ENCODE data around the gene TFF2. TPM values are rescaled to one million over a fixed set of nuclear protein-coding genes. Genes with fewer than 3 reads are reported as not detected.

TFF2 gene
- total RNA-seq, 3 donors from 2014 or later (not counting 1 experiment from before 2014, with no cell fraction given), result not detected

- Histone ChIP-seq H3K4me3 (ENCODE audit: low read length) (no peak overlapping the region), H3K4me1 (ENCODE audit: control insufficient read depth, insufficient read depth, low read length) (peaks cover 12% of the 10 kb centered on the region), H3K27me3 (ENCODE audit: control insufficient read depth, insufficient read depth, low read length) (no peaks in the 10 kb centered on the region), H3K27ac (ENCODE audit: low read length) (no peak overlapping the region), H3K9me3 (ENCODE audit: control insufficient read depth, insufficient read depth, low read length) (peaks cover 17% of the 10 kb centered on the region), H3K36me3 (ENCODE audit: control insufficient read depth, insufficient read depth, low read length) (no peaks in the 10 kb centered on the region)
- Mint-ChIP-seq H3K27me3 (ENCODE audit: low read depth in 2 of 2) (peaks cover 41 to 53% of the 10 kb centered on the region in 2 donors), H3K9me3 (peaks cover 2 to 7% of the 10 kb centered on the region in 2 donors), H3K4me1 (peaks cover 8 to 24% of the 10 kb centered on the region in 2 donors), H3K36me3 (peaks cover 11% of the 10 kb centered on the region), H3K4me3 (no peak overlapping the region), H3K27ac (no peak overlapping the region)
- no peak for ATAC-seq
- 98% methylated on average over 11 of the region's 11 CpGs for WGBS (ENCODE audit: insufficient coverage)
- no peak for TF ChIP-seq CTCF (IDR thresholded peaks at IDR 0.05)
- no peak for DNase-seq
- intact Hi-C loops (cut with micrococcal nuclease), result no loop called here
These were observed 35.3 kb upstream of the TFF2 start for GRCh38 chr21:42386034-42386591.

GRCh38 chr21:42385619-42386018 is 34.8 kb upstream of the TFF2 start:
- intact Hi-C loops (cut with micrococcal nuclease), result no loop called here
- H3K4me3 ChIP-seq (ENCODE audit: low read length), result no peak overlapping the region
- ATAC-seq (no peak), DNase-seq (no peak)
- Mint-ChIP-seq H3K4me3 (no peak overlapping the region), H3K36me3 (peaks cover 11% of the 10 kb centered on the region), H3K4me1 (peaks cover 8 to 24% of the 10 kb centered on the region in 2 donors), H3K9me3 (peaks cover 2 to 7% of the 10 kb centered on the region in 2 donors), H3K27ac (no peak overlapping the region), H3K27me3 (ENCODE audit: low read depth in 2 of 2) (peaks cover 37 to 50% of the 10 kb centered on the region in 2 donors)
- no peaks in the 10 kb centered on the region for H3K36me3 ChIP-seq (ENCODE audit: control insufficient read depth, insufficient read depth, low read length)
- no peak overlapping the region for H3K27ac ChIP-seq (ENCODE audit: low read length)
- H3K9me3 ChIP-seq (ENCODE audit: control insufficient read depth, insufficient read depth, low read length), result peaks cover 18% of the 10 kb centered on the region
- WGBS (ENCODE audit: insufficient coverage), result 96% methylated on average over 5 of the region's 5 CpGs
- no peaks in the 10 kb centered on the region for H3K27me3 ChIP-seq (ENCODE audit: control insufficient read depth, insufficient read depth, low read length)
- peaks cover 12% of the 10 kb centered on the region for H3K4me1 ChIP-seq (ENCODE audit: control insufficient read depth, insufficient read depth, low read length)
- no peak for TF ChIP-seq CTCF (IDR thresholded peaks at IDR 0.05)

- H3K36me3 Mint-ChIP-seq, result peaks cover 11% of the 10 kb centered on the region
- Histone ChIP-seq H3K36me3 (ENCODE audit: control insufficient read depth, insufficient read depth, low read length) (no peaks in the 10 kb centered on the region), H3K4me3 (ENCODE audit: low read length) (no peak overlapping the region), H3K4me1 (ENCODE audit: control insufficient read depth, insufficient read depth, low read length) (peaks cover 12% of the 10 kb centered on the region), H3K9me3 (ENCODE audit: control insufficient read depth, insufficient read depth, low read length) (peaks cover 18% of the 10 kb centered on the region), H3K27ac (ENCODE audit: low read length) (no peak overlapping the region), H3K27me3 (ENCODE audit: control insufficient read depth, insufficient read depth, low read length) (no peaks in the 10 kb centered on the region)
- 87% methylated on average over 2 of the region's 2 CpGs for WGBS (ENCODE audit: insufficient coverage)
- intact Hi-C loops (cut with micrococcal nuclease), result no loop called here
- H3K27ac Mint-ChIP-seq, result no peak overlapping the region
- H3K27me3 Mint-ChIP-seq (ENCODE audit: low read depth in 2 of 2), result peaks cover 35 to 50% of the 10 kb centered on the region in 2 donors
- peaks cover 8 to 24% of the 10 kb centered on the region in 2 donors for H3K4me1 Mint-ChIP-seq
- no peak for TF ChIP-seq CTCF (IDR thresholded peaks at IDR 0.05)
- peaks cover 2 to 7% of the 10 kb centered on the region in 2 donors for H3K9me3 Mint-ChIP-seq
- ATAC-seq (no peak), DNase-seq (no peak)
- H3K4me3 Mint-ChIP-seq, result no peak overlapping the region
These were observed 34.2 kb upstream of the TFF2 start for GRCh38 chr21:42384989-42385388.

Data from natural killer cell (primary cell).